ENCODE data around the gene SDR42E1. TPM values are rescaled to one million over a fixed set of nuclear protein-coding genes. Genes with fewer than 3 reads are reported as not detected.

Gene SDR42E1
- total and polyA plus RNA-seq, 4 donors, result 1.9 to 6.5 (median 3.3) TPM

- peaks cover 0 to 5% (median 0%) of the 10 kb centered on the region in 4 donors for H3K36me3 ChIP-seq (ENCODE audit: control insufficient read depth in 4 of 4, insufficient read depth in 3 of 4, low read depth in 1 of 4, low read length in 3 of 4)
- H3K9me3 ChIP-seq (ENCODE audit: control insufficient read depth in 4 of 4, low read length in 3 of 4), result no peaks in the 10 kb centered on the region
- peaks cover 12 to 85% (median 52%) of the 10 kb centered on the region in 4 donors for H3K4me1 ChIP-seq (ENCODE audit: control insufficient read depth in 4 of 4, insufficient read depth in 4 of 4, low read length in 3 of 4)
- 74% methylated on average over 3 of the region's 3 CpGs for WGBS
- H3K27me3 ChIP-seq (ENCODE audit: control insufficient read depth in 4 of 4, insufficient read depth in 4 of 4, low read length in 3 of 4), result no peaks in the 10 kb centered on the region
- H3K9ac ChIP-seq (ENCODE audit: low read depth in 1 of 2, low read length in 2 of 2), result no peak overlapping the region
- H3K4me3 ChIP-seq (ENCODE audit: low read depth in 1 of 3, low read length in 3 of 3), result no peak overlapping the region
- DNase-seq (ENCODE audit: low spot score), result no peak
- no peak for TF ChIP-seq YY1 (IDR thresholded peaks at IDR 0.05)
- no peak for TF ChIP-seq JUND (IDR thresholded peaks at IDR 0.05)
- TF ChIP-seq FOXA2 (IDR thresholded peaks at IDR 0.05), result no peak
- TF ChIP-seq FOXA1 (IDR thresholded peaks at IDR 0.05), result no peak
- no peak for TF ChIP-seq SP1 (IDR thresholded peaks at IDR 0.05)
- no peak for TF ChIP-seq ZBTB33 (IDR thresholded peaks at IDR 0.05)
- TF ChIP-seq RXRA (IDR thresholded peaks at IDR 0.05), result no peak
- TF ChIP-seq MAX (IDR thresholded peaks at IDR 0.05), result no peak
- TF ChIP-seq REST (IDR thresholded peaks at IDR 0.05), result no peak
- peak overlapping the region; percentile 78 to 93 for H3K27ac ChIP-seq (ENCODE audit: low read depth in 1 of 2, low read length in 2 of 2)
These were observed 43.8 kb upstream of the SDR42E1 start for GRCh38 chr16:82055117-82055516.

- H3K9me3 ChIP-seq (ENCODE audit: control insufficient read depth in 4 of 4, low read length in 3 of 4), result no peaks in the 10 kb centered on the region
- no peaks in the 10 kb centered on the region for H3K27me3 ChIP-seq (ENCODE audit: control insufficient read depth in 4 of 4, insufficient read depth in 4 of 4, low read length in 3 of 4)
- peaks cover 0 to 5% (median 0%) of the 10 kb centered on the region in 4 donors for H3K36me3 ChIP-seq (ENCODE audit: control insufficient read depth in 4 of 4, insufficient read depth in 3 of 4, low read depth in 1 of 4, low read length in 3 of 4)
- TF ChIP-seq EGR1 (IDR thresholded peaks at IDR 0.05; ENCODE audit: low read depth in 2 of 2) (no peak), YY1 (IDR thresholded peaks at IDR 0.05) (no peak), GABPA (IDR thresholded peaks at IDR 0.05 in 1 of 2, conservative IDR thresholded peaks at IDR 0.05 in 1 of 2) (no peak), RXRA (IDR thresholded peaks at IDR 0.05) (no peak), TAF1 (conservative IDR thresholded peaks at IDR 0.05) (no peak), ATF3 (IDR thresholded peaks at IDR 0.05) (no peak), FOXA2 (IDR thresholded peaks at IDR 0.05) (no peak), FOXA1 (IDR thresholded peaks at IDR 0.05) (no peak), CTCF (IDR thresholded peaks at IDR 0.05; ENCODE audit: low read depth, low read length, missing input control) (no peak), RAD21 (IDR thresholded peaks at IDR 0.05) (no peak), REST (IDR thresholded peaks at IDR 0.05) (no peak), SP1 (IDR thresholded peaks at IDR 0.05) (no peak), ZBTB33 (IDR thresholded peaks at IDR 0.05) (no peak), MAX (IDR thresholded peaks at IDR 0.05) (no peak), NR2F2 (IDR thresholded peaks at IDR 0.05) (no peak), HNF4A (conservative IDR thresholded peaks at IDR 0.05) (no peak), JUND (IDR thresholded peaks at IDR 0.05) (no peak)
- 65% methylated on average over 5 of the region's 5 CpGs for WGBS
- no peak overlapping the region for H3K27ac ChIP-seq (ENCODE audit: low read depth in 1 of 2, low read length in 2 of 2)
- H3K9ac ChIP-seq (ENCODE audit: low read depth in 1 of 2, low read length in 2 of 2), result no peak overlapping the region
- H3K4me3 ChIP-seq (ENCODE audit: low read depth in 1 of 3, low read length in 3 of 3), result no peak overlapping the region
- DNase-seq (ENCODE audit: low spot score), result no peak
- peaks cover 16 to 87% (median 61%) of the 10 kb centered on the region in 4 donors for H3K4me1 ChIP-seq (ENCODE audit: control insufficient read depth in 4 of 4, insufficient read depth in 4 of 4, low read length in 3 of 4)
These were observed 40.4 kb upstream of the SDR42E1 start for GRCh38 chr16:82051656-82052055.
